CD14-positive monocyte (primary cell): ENCODE data around the gene MASP2. TPM values are rescaled to one million over a fixed set of nuclear protein-coding genes. Genes with fewer than 3 reads are reported as not detected.

ENCODE experiments used
- DNase-seq, 3 donors: peaks; one replicate each; pipeline ENCODE4 v3.0.0-alpha.2; 2011 to 2022
- H2AFZ ChIP-seq: 2 replicates; pipeline ENCODE4 v1.6.0; 2012; ENCODE audit warnings: mild to moderate bottlenecking, low read depth, low read length, inconsistent platforms; ENCODE audit not compliant: insufficient read depth, poor library complexity, severe bottlenecking
- H3K27ac ChIP-seq, 2 donors: 1 replicate in 1 of 2; 2 replicates in 1 of 2; pipeline ENCODE4 v1.5.1; 2012 to 2013; ENCODE audit warnings: low read length in 2 of 2, control low read depth in 1 of 2, inconsistent platforms in 1 of 2, low read depth in 1 of 2, mild to moderate bottlenecking in 1 of 2
- H3K27me3 ChIP-seq, 2 donors: one replicate each; pipeline versions ENCODE4 v1.6.0 to v1.6.1; 2011 to 2013; ENCODE audit warnings: low read length in 2 of 2; ENCODE audit not compliant: control insufficient read depth in 2 of 2, insufficient read depth in 2 of 2
- H3K36me3 ChIP-seq, 2 donors: replicated peaks in 1 of 2; 1 replicate in 1 of 2; 2 replicates in 1 of 2; pipeline versions ENCODE4 v1.5.1 to v1.6.1; 2012 to 2013; ENCODE audit warnings: low read length in 2 of 2, control low read depth in 1 of 2, inconsistent platforms in 1 of 2, mild to moderate bottlenecking in 1 of 2; ENCODE audit not compliant: insufficient read depth in 2 of 2, control insufficient read depth in 1 of 2
- H3K4me1 ChIP-seq, 2 donors: 1 replicate in 1 of 2; 2 replicates in 1 of 2; pipeline versions ENCODE4 v1.5.1 to v1.6.1; 2012 to 2013; ENCODE audit warnings: low read length in 2 of 2, control low read depth in 1 of 2, inconsistent platforms in 1 of 2, mild to moderate bottlenecking in 1 of 2, moderate library complexity in 1 of 2; ENCODE audit not compliant: insufficient read depth in 2 of 2, control insufficient read depth in 1 of 2
- H3K4me2 ChIP-seq: replicated peaks from 2 replicates; pipeline ENCODE3; 2012; ENCODE audit warnings: low read length, moderate library complexity, mild to moderate bottlenecking; ENCODE audit not compliant: poor library complexity, severe bottlenecking; ENCODE audit errors: extremely low read depth
- H3K4me3 ChIP-seq, 3 experiments: fragments of 200-600 bp in 1 of 3; sonication (generic) in 1 of 3; replicated peaks in 1 of 3; 1 replicate in 2 of 3; 2 replicates in 1 of 3; pipeline ENCODE4 v1.5.1; 2011 to 2013; ENCODE audit warnings: low read length in 3 of 3, mild to moderate bottlenecking in 3 of 3, control low read depth in 2 of 3, low read depth in 2 of 3, inconsistent platforms in 1 of 3, moderate library complexity in 1 of 3
- H3K79me2 ChIP-seq: 2 replicates; pipeline ENCODE4 v1.6.0; 2012; ENCODE audit warnings: mild to moderate bottlenecking, control low read depth, inconsistent platforms, low read length, moderate library complexity; ENCODE audit not compliant: insufficient read depth
- H3K9ac ChIP-seq: 2 replicates; pipeline ENCODE4 v1.6.0; 2017; ENCODE audit warnings: low read length, mild to moderate bottlenecking; ENCODE audit not compliant: insufficient read depth, poor library complexity, severe bottlenecking
- H3K9me3 ChIP-seq, 2 donors: replicated peaks in 1 of 2; 1 replicate in 1 of 2; 2 replicates in 1 of 2; pipeline versions ENCODE4 v1.5.1 to v1.6.1; 2012 to 2013; ENCODE audit warnings: low read length in 2 of 2, control low read depth in 1 of 2; ENCODE audit not compliant: control insufficient read depth in 1 of 2, insufficient read depth in 1 of 2
- H4K20me1 ChIP-seq: 2 replicates; pipeline ENCODE4 v1.6.0; 2012; ENCODE audit warnings: mild to moderate bottlenecking, low read length, control low read depth, moderate library complexity; ENCODE audit not compliant: insufficient read depth
- H3K27ac Mint-ChIP-seq, 7 donors: one replicate each; pipeline ENCODE4 v1.8.0; 2020; ENCODE audit warnings: mild to moderate bottlenecking in 7 of 7, mixed read lengths in 7 of 7, moderate library complexity in 6 of 7, inconsistent platforms in 2 of 7
- H3K27me3 Mint-ChIP-seq, 3 donors: one replicate each; pipeline ENCODE4 v1.8.0; 2021 to 2022; ENCODE audit warnings: low read depth in 3 of 3, mild to moderate bottlenecking in 3 of 3, mixed read lengths in 3 of 3, moderate library complexity in 3 of 3, inconsistent platforms in 1 of 3
- H3K36me3 Mint-ChIP-seq, 2 donors: one replicate each; pipeline ENCODE4 v1.8.0; 2020; ENCODE audit warnings: mixed read lengths in 2 of 2, inconsistent platforms in 1 of 2, mild to moderate bottlenecking in 1 of 2
- H3K4me1 Mint-ChIP-seq: one replicate; pipeline ENCODE4 v1.8.0; 2020; ENCODE audit warnings: mild to moderate bottlenecking, mixed read lengths
- H3K4me3 Mint-ChIP-seq, 2 donors: one replicate each; pipeline ENCODE4 v1.8.0; 2020; ENCODE audit warnings: mild to moderate bottlenecking in 2 of 2, mixed read lengths in 2 of 2, moderate library complexity in 1 of 2
- H3K9me3 Mint-ChIP-seq, 7 donors: one replicate each; pipeline ENCODE4 v1.8.0; 2020 to 2022; ENCODE audit warnings: mixed read lengths in 7 of 7, mild to moderate bottlenecking in 6 of 7, moderate library complexity in 6 of 7, inconsistent platforms in 2 of 7
- WGBS: methylation state at CpG from one replicate; pipeline ENCODE4 v1.1.5; 2013; ENCODE audit warnings: missing lambda C conversion rate; ENCODE audit not compliant: insufficient coverage; 5-methylcytosine and 5-hydroxymethylcytosine counted together
- intact Hi-C, 2 donors: fragments of 100-400 bp; cut with micrococcal nuclease; formaldehyde crosslinking; loops; one replicate each; pipeline versions ENCODE4 v1.15.0 to v1.15.1; 2023
- polyA plus RNA-seq, 3 donors: library from polyadenylated mRNA; depleted of rRNA in 1 of 3; unstranded in 2 of 3; stranded (reverse) in 1 of 3; fragments of 300-500 nt in 2 of 3; fragments of >200 nt in 1 of 3; fragmentation: Illumina TruSeq in 2 of 3; gene quantifications; 1 replicate in 2 of 3; 2 replicates in 1 of 3; pipeline ENCODE4 v1.2.3, GENCODE V29; 2012 to 2021
- TF ChIP-seq, protein P1 (sequence below): fragments of 200-600 bp; IDR thresholded peaks from one replicate; pipeline ENCODE4 v1.8.0; 2022; ENCODE audit warnings: antibody characterized with exemption, mild to moderate bottlenecking

Gene MASP2
- polyA plus RNA-seq, 3 donors: not detected

DNA sequence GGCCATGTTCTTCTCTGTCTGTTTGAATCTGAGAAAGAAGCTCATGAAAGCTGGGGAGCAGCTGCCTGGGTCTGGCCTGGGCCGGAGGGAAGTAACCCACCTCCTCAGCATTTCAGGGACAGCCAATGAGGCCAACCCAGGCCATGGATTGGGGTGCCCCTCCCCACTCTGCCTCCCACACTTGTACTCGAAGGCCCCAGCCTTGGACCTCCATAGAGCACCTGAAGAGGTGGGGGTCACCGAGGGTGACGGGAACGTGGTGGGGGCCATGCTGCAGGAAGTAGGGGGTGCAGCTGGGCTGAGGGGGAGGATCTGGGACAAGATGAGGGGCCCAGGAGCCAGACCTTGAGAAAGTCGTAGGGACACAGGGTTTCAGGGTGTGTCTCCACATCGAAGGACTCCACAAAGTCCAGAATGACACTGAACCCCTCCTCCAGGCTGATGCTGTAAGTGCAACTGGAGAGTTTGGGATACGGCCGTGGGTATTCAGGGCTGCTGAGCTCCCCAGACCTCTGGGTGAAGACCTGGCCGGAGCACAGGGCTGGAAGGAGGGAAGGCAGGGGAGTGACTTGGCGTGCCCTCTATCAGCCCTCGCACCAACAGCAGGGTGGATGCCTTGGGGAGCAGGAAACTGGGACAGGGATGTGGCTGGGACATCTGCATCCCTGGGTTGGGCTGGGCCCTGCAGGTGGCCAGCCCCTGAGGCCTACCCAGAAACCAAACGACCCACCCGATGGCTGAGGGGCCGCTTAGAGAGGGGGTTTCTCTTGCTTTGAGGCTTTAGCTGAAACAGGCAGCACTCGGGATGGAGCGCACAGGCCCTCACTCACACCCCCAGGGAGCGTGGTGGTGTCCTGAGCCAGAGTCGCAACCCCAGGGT lies 3.8 kb downstream of the MASP2 start:
- intact Hi-C loops: no loop called here
- H3K4me3 ChIP-seq: no peak overlapping the region
- H3K27ac ChIP-seq: no peak overlapping the region

GRCh38 chr1:11042065-11042464 lies 5.0 kb downstream of the MASP2 start:
- no peaks in the 10 kb centered on the region for H3K4me1 ChIP-seq
- WGBS: 91% methylated on average over 3 of the region's 3 CpGs
- H2AFZ ChIP-seq: no peak overlapping the region
- peaks cover 0 to 1% (median 0%) of the 10 kb centered on the region in 3 donors for H3K27me3 Mint-ChIP-seq
- TF ChIP-seq, protein P1, sequence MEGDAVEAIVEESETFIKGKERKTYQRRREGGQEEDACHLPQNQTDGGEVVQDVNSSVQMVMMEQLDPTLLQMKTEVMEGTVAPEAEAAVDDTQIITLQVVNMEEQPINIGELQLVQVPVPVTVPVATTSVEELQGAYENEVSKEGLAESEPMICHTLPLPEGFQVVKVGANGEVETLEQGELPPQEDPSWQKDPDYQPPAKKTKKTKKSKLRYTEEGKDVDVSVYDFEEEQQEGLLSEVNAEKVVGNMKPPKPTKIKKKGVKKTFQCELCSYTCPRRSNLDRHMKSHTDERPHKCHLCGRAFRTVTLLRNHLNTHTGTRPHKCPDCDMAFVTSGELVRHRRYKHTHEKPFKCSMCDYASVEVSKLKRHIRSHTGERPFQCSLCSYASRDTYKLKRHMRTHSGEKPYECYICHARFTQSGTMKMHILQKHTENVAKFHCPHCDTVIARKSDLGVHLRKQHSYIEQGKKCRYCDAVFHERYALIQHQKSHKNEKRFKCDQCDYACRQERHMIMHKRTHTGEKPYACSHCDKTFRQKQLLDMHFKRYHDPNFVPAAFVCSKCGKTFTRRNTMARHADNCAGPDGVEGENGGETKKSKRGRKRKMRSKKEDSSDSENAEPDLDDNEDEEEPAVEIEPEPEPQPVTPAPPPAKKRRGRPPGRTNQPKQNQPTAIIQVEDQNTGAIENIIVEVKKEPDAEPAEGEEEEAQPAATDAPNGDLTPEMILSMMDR: no peak
- no peak overlapping the region for H3K27ac Mint-ChIP-seq
- no peak overlapping the region for H3K4me3 Mint-ChIP-seq
- H3K79me2 ChIP-seq: no peaks in the 10 kb centered on the region
- H3K4me2 ChIP-seq: no peak overlapping the region
- H3K4me1 Mint-ChIP-seq: no peaks in the 10 kb centered on the region
- no peaks in the 10 kb centered on the region for H4K20me1 ChIP-seq
- intact Hi-C loops: no loop called here
- no peaks in the 10 kb centered on the region for H3K36me3 ChIP-seq
- no peaks in the 10 kb centered on the region for H3K36me3 Mint-ChIP-seq
- no peak overlapping the region for H3K27ac ChIP-seq
- H3K9me3 Mint-ChIP-seq: no peaks in the 10 kb centered on the region
- H3K9ac ChIP-seq: no peak overlapping the region
- no peak for DNase-seq
- H3K27me3 ChIP-seq: peaks cover 0 to 2% of the 10 kb centered on the region in 2 donors
- H3K4me3 ChIP-seq: no peak overlapping the region
- H3K9me3 ChIP-seq: no peaks in the 10 kb centered on the region

More for the DNA sequence above, 3.8 kb downstream of the MASP2 start:
- no peak for DNase-seq
- no peaks in the 10 kb centered on the region for H3K36me3 Mint-ChIP-seq
- Histone ChIP-seq H3K4me1 (no peaks in the 10 kb centered on the region), H2AFZ (no peak overlapping the region), H3K27me3 (no peaks in the 10 kb centered on the region), H4K20me1 (no peaks in the 10 kb centered on the region), H3K9me3 (no peaks in the 10 kb centered on the region), H3K9ac (no peak overlapping the region), H3K79me2 (no peaks in the 10 kb centered on the region), H3K36me3 (no peaks in the 10 kb centered on the region), H3K4me2 (no peak overlapping the region)
- H3K9me3 Mint-ChIP-seq: no peaks in the 10 kb centered on the region
- no peak overlapping the region for H3K4me3 Mint-ChIP-seq
- TF ChIP-seq, protein P1: no peak
- no peaks in the 10 kb centered on the region for H3K4me1 Mint-ChIP-seq
- WGBS: 91% methylated on average over 6 of the region's 19 CpGs
- H3K27me3 Mint-ChIP-seq: peaks cover 0 to 1% (median 0%) of the 10 kb centered on the region in 3 donors
- H3K27ac Mint-ChIP-seq: peak overlapping the region in 1 of 7 donors; percentile 27
